ENCODE data around the gene CCDC50. TPM values are rescaled to one million over a fixed set of nuclear protein-coding genes. Genes with fewer than 3 reads are reported as not detected.

CCDC50 gene
- total RNA-seq, 2 experiments from 2014 or later: 31.4 to 43.9 TPM

GRCh38 chr3:191373327-191373726 is 44.1 kb downstream of the CCDC50 start:
- intact Hi-C loops (cut with micrococcal nuclease; ENCODE audit: unreplicated experiment): no loop called here

GRCh38 chr3:191376516-191377141 is 47.4 kb downstream of the CCDC50 start:
- Histone ChIP-seq H4K20me1 (ENCODE audit: insufficient read depth, low read length) (no peaks in the 10 kb centered on the region), H3K9me3 (ENCODE audit: low read length) (no peaks in the 10 kb centered on the region), H3K27ac (ENCODE audit: low read depth, low read length, poor library complexity, severe bottlenecking) (no peak overlapping the region), H2AFZ (ENCODE audit: low read length) (no peak overlapping the region), H3K79me2 (ENCODE audit: insufficient read depth, low read depth, low read length) (no peaks in the 10 kb centered on the region), H3K4me1 (ENCODE audit: insufficient read depth, low read length, poor library complexity, severe bottlenecking) (peaks cover 21% of the 10 kb centered on the region), H3K4me3 (ENCODE audit: low read depth, low read length, poor library complexity, severe bottlenecking) (no peak overlapping the region), H3K36me3 (ENCODE audit: insufficient read depth, low read length) (peaks cover 39% of the 10 kb centered on the region), H3K4me2 (ENCODE audit: low read length) (no peak overlapping the region), H3K9me2 (ENCODE audit: insufficient read depth, low read length) (no peaks in the 10 kb centered on the region)
- no peak for DNase-seq (ENCODE audit: low spot score)
- ChIA-PET CTCF (ENCODE audit: unreplicated experiment) (no interaction called here), POLR2A (interaction anchor here (0.7 to 2.0 kb wide), 6 partner anchors 12 to 152 kb away, joined by 3 to 12 read pairs (median 5); no protein-coding TSS in a partner anchor)
- TF ChIP-seq EZH2phosphoT487 (IDR thresholded peaks at IDR 0.05; ENCODE audit: borderline replicate concordance, low read depth, low read length) (no peak), CTCF (conservative IDR thresholded peaks at IDR 0.05; ENCODE audit: low read length) (no peak)
- intact Hi-C loops (cut with micrococcal nuclease; ENCODE audit: unreplicated experiment): no loop called here
- no TSS peak for BruUV-seq (replicated peaks)

More at GRCh38 chr3:191373327-191373726, 44.1 kb downstream of the CCDC50 start:
- no peaks in the 10 kb centered on the region for H3K79me2 ChIP-seq (ENCODE audit: insufficient read depth, low read depth, low read length)
- BruUV-seq (replicated peaks): no TSS peak
- no peaks in the 10 kb centered on the region for H3K9me3 ChIP-seq (ENCODE audit: low read length)
- peaks cover 11% of the 10 kb centered on the region for H3K4me1 ChIP-seq (ENCODE audit: insufficient read depth, low read length, poor library complexity, severe bottlenecking)
- H2AFZ ChIP-seq (ENCODE audit: low read length): no peak overlapping the region
- no peak overlapping the region for H3K27ac ChIP-seq (ENCODE audit: low read depth, low read length, poor library complexity, severe bottlenecking)
- CTCF ChIA-PET (ENCODE audit: unreplicated experiment): no interaction called here
- H3K4me2 ChIP-seq (ENCODE audit: low read length): no peak overlapping the region
- H4K20me1 ChIP-seq (ENCODE audit: insufficient read depth, low read length): no peaks in the 10 kb centered on the region
- TF ChIP-seq EZH2phosphoT487 (IDR thresholded peaks at IDR 0.05; ENCODE audit: borderline replicate concordance, low read depth, low read length) (no peak), CTCF (conservative IDR thresholded peaks at IDR 0.05; ENCODE audit: low read length) (no peak)
- H3K9me2 ChIP-seq (ENCODE audit: insufficient read depth, low read length): no peaks in the 10 kb centered on the region
- H3K36me3 ChIP-seq (ENCODE audit: insufficient read depth, low read length): peaks cover 45% of the 10 kb centered on the region
- DNase-seq (ENCODE audit: low spot score): no peak
- POLR2A ChIA-PET: interaction anchor here (0.8 to 2.4 kb wide), 2 partner anchors 10 to 125 kb away, joined by 5 to 7 read pairs; no protein-coding TSS in a partner anchor
- no peak overlapping the region for H3K4me3 ChIP-seq (ENCODE audit: low read depth, low read length, poor library complexity, severe bottlenecking)

- no peaks in the 10 kb centered on the region for H3K79me2 ChIP-seq (ENCODE audit: insufficient read depth, low read depth, low read length)
- no peaks in the 10 kb centered on the region for H3K9me3 ChIP-seq (ENCODE audit: low read length)
- DNase-seq (ENCODE audit: low spot score): no peak
- BruUV-seq (replicated peaks): no TSS peak
- TF ChIP-seq CTCF (conservative IDR thresholded peaks at IDR 0.05; ENCODE audit: low read length): no peak
- TF ChIP-seq EZH2phosphoT487 (IDR thresholded peaks at IDR 0.05; ENCODE audit: borderline replicate concordance, low read depth, low read length): no peak
- ChIA-PET CTCF (ENCODE audit: unreplicated experiment) (interaction anchor here (1.2 kb wide), 1 partner anchor 13 kb away, joined by 3 read pairs; no protein-coding TSS in a partner anchor), POLR2A (interaction anchor here (0.6 to 2.0 kb wide), 9 partner anchors 10 to 1277 kb away, joined by 3 to 12 read pairs (median 3); no protein-coding TSS in a partner anchor)
- no peak overlapping the region for H3K27ac ChIP-seq (ENCODE audit: low read depth, low read length, poor library complexity, severe bottlenecking)
- peaks cover 28% of the 10 kb centered on the region for H3K4me1 ChIP-seq (ENCODE audit: insufficient read depth, low read length, poor library complexity, severe bottlenecking)
- H3K4me2 ChIP-seq (ENCODE audit: low read length): no peak overlapping the region
- H2AFZ ChIP-seq (ENCODE audit: low read length): no peak overlapping the region
- H3K36me3 ChIP-seq (ENCODE audit: insufficient read depth, low read length): peaks cover 46% of the 10 kb centered on the region
- no peak overlapping the region for H3K4me3 ChIP-seq (ENCODE audit: low read depth, low read length, poor library complexity, severe bottlenecking)
- H3K9me2 ChIP-seq (ENCODE audit: insufficient read depth, low read length): no peaks in the 10 kb centered on the region
- intact Hi-C loops (cut with micrococcal nuclease; ENCODE audit: unreplicated experiment): no loop called here
- no peaks in the 10 kb centered on the region for H4K20me1 ChIP-seq (ENCODE audit: insufficient read depth, low read length)
Observed at GRCh38 chr3:191378142-191378812, 49.1 kb downstream of the CCDC50 start.
